GM12875 (cell line): Measurements from ENCODE around the gene CST11.
A peak's percentile ranks its signal among the peaks of the same experiment; 100 is the strongest.

Source experiments
- H3K4me3 ChIP-seq: one replicate; pipeline ENCODE4 v1.5.1; 2011; ENCODE audit warnings: low read depth, low read length, control low read depth
- CTCF ChIP-seq: IDR thresholded peaks from 2 replicates; pipeline ENCODE4 v1.5.1; 2011; ENCODE audit warnings: low read depth, mild to moderate bottlenecking, control low read depth, inconsistent platforms, low read length, moderate library complexity, borderline replicate concordance; ENCODE audit not compliant: insufficient read depth

CST11 gene

GRCh38 chr20:23419995-23420901 is 32.4 kb downstream of the CST11 start:
- no peak for TF ChIP-seq CTCF
- peak overlapping the region; percentile 78 for H3K4me3 ChIP-seq

GRCh38 chr20:23419657-23419994 is 33.0 kb downstream of the CST11 start:
- no peak for TF ChIP-seq CTCF
- no peak overlapping the region for H3K4me3 ChIP-seq

- no peak overlapping the region for H3K4me3 ChIP-seq
- no peak for TF ChIP-seq CTCF
Measured at GRCh38 chr20:23417861-23418260, 34.8 kb downstream of the CST11 start.

GRCh38 chr20:23415959-23416583 is 36.6 kb downstream of the CST11 start:
- H3K4me3 ChIP-seq = no peak overlapping the region
- TF ChIP-seq CTCF = no peak

GRCh38 chr20:23415555-23415954 is 37.1 kb downstream of the CST11 start:
- H3K4me3 ChIP-seq = no peak overlapping the region
- no peak for TF ChIP-seq CTCF

GRCh38 chr20:23414526-23415188 is 38.0 kb downstream of the CST11 start:
- no peak overlapping the region for H3K4me3 ChIP-seq
- no peak for TF ChIP-seq CTCF
